Embryonic facial prominence (tissue), 1 donor: ENCODE data around the gene ITIH2.
"Not testable (repeated sequence)": the region's sequence is repeated elsewhere in the genome, so short reads cannot be mapped to it uniquely, and the experiment has no call there.

Source experiments
- DNase-seq: peaks from one replicate; pipeline ENCODE4 v3.0.0-alpha.2; 2016; ENCODE audit errors: extremely low spot score

The ITIH2 gene

DNA sequence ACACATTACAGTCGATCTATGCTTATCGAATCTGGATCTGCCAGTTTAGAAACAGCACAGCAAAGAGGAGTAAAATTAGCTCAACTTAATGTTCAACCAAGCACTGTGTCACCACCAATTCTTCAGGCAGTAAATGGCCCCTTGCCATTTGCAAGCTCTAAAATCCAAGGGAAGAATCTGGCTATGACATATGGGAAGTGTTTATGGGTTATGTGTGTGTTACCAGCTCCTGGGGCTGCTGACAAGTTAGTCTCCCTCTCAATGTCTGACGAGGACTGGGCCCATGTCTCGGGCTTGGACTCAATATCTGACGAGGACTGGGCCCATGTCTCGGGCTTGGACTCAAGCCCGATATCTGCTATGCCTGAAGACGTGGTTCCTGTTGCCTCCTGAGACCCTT lies 5.7 kb upstream of the ITIH2 start:
- no peak for DNase-seq

DNA sequence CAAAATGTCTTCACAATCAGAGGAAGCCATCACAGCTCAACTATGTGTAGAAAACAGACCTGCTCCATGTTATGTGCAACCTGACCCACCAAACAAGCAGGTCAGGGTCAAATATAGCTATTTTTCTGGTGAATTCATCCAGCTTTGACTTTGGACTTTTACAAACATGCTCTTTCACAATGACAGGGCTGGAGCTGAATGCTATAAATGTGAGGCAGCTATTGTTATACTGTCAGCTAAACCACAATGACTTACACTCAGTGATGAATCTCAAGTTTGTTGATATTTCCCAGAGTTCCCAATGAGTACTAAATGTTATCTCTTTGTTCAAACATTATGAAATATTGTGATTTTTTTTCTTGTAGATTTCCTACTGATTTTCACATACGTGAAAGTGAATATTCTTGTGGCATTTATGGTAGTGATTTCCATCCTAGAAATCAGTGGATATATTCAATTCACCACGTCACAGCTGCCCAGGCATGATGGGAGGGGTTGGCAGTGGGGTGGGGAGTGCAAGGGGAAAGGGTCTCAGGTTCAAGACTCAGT lies 2.5 kb upstream of the ITIH2 start:
- DNase-seq, result no peak

DNA sequence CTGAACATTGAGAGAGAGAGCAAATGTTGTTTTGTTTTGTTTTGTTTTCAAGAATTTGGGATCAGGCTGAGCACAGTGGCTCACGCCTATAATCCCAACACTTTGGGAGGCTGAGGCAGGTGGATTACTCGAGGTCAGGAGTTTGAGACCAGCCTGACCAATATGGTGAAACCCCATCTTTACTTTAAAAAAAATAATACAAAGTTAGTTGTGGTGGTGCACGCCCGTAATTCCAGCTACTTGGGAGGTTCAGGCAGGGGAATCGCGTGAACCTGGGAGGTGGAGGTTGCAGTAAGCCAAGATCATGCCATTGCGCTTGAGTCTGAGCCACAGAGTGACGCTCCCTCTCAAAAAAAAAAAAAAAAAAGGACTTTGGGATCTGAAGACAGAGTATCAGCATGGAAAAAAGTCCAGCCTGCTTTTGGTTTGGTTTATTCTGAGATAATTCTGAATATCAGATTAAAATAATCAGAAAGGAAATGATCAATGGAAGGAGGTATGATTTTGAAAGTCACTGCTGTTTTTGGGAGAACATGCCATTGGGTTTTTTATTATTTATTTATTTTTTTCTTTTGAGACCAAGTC lies 1.9 kb upstream of the ITIH2 start:
- no peak for DNase-seq

DNA sequence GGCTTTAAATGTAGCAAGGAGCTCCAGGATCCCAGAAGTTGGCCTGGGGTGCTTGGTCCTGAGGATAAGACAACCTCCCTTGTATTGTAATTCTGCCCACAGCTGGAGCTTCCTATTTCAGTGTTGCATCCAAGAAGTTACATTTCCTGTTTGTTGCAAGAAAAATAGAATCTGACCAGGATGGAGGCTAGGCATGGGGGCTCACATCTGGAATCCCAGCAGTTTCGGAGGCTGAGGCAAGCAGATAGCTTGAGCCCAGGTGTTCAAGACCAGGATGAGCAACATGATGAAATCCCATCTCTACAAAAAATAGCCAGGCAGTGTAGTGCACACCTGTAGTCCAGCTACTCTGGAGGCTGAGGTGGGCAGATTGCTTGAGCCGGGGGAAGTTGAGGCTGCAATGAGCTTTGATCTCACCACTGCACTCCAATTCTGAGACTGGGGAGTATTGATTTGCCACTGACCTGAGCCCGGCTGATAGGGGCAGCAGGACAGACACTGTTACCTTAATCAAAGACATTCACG lies 766 bp upstream of the ITIH2 start:
- no peak for DNase-seq

DNA sequence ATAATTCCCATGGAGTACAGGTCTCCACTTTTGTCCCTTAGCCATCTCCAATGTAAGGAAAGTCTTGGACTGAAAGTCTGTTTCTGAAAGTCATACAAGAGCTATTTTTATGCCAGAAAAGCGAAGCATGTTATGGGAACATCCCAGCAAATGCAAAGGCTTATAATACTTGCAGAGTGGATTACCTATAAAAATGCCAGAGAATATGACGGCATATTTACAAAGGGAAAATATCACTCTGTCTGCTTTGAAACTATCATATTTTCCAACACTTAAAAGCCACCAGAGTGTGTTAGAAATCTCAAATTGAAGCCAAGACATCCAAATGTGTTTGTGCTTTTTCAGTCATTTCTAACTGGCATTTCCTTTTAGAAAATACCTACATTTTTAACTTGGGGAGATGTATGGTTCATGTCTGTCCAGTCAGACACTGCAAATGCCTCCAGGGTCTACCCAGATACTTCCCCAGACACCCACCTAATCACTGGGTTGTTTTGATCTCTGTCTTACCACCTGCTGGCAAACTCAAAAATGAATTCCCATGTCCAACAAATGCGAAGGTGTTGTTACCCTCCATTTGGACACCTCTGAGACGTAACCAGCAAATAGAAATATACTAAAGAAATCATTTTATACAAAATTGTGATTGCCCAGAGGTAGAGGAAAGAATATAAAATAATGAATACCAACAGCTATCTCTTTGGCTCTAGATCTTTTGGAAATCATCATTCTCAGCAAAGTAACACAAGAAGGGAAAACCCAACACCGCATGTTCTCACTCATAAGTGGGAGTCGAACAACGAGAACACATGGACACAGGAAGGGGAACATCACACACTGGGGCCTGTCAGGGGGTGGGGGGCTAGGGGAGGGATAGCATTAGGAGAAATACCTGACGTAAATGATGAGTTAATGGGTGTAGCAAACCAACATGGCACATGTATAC lies 1.2 kb downstream of the ITIH2 start:
- DNase-seq, result no peak

DNA sequence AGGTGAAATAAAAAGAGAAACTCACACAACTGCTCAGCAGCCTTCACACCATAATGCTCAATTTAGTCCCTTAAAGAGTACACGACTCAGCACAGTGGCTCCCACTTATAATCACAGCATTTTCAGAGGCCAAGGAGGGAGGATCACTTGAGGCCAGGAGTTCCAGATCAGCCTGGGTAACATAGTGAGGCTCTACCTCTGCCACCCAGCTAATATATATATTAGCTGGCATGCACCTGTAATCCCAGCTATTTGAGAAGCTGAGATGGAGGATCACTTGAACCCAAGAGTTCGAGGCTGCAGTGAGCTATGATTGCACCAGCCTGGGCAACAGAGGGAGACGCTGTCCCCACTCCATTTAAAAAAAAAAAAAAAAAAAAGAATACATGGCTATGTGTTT lies 2.2 kb downstream of the ITIH2 start:
- DNase-seq, result no peak

DNA sequence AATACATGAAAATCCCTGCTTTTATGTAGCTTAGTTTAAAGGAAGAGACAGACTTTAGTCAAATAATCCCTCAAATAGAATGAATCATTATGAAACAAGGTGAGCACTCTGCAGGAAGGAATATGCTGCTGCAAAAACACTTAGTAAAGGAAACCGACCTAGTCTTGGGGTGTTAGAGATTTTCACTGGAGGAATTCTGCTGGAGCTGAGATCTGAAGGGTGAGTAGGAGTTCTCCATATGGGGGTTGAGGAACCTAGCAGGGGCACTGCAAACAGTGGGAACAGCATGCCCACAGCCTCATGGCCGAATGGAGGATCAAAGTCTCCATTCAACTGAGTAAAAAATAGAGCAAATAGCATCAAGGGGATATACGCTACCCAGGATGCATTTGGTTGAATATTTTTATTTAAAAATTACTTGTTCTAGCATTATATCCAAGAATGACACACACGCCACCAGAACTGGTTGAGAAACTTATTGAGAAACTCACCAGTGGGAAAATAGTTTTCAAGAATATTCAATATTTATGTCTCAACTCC lies 3.5 kb downstream of the ITIH2 start:
- DNase-seq, result no peak

DNA sequence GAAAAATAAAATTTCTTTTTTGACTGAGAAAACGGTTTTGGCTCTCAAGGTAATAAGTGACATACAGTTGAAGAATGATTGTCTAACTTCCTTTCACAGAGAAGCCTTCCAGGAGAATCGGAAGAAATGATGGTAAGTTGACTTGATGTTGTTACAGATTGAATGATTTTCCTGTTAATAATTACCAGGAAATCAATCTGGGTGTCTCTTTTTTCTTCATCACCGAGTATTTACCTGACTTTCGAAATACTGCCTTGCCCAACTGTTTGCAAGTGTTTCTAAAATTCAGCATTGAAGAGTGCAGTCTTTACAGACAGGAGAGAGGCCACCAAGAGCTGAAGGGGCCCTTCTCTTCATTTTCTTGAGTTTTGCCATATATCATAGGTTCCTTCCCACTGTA lies 4.0 kb downstream of the ITIH2 start:
- DNase-seq, result no peak

DNA sequence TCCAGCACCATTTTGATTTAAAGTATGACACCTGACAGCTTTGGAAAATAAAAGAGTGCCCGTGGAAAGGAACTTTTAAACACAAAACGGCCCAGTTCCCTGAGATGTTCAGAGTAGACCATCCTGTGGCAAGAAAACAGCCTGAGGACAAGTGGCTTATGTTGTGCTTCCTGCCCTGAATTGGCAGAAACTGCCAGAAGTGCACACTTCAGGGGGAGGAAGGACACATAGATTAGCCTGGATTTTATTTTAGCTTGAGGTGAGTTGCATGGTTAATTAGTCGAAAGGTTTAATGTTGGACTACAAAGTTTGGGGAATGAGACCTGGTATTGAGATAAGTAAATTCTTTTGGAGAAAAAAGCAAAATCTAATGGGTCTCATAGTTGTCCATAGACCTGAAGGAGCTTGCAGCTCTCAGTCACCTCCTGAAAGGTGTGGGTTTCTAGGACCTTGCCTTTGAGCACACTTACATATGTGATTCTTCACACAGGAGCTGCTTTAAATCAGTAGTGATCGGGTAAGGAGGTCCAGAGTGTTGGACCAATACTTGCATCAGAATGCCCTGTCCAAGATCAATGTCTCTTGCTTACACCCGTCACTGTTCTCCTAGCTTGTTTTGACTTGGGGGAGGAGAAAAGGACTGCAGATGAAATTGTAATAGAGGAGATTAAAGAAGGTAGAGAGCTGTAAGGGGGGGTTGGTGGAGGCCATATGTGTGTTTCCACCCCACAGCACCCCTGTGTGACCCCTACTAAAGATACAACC lies 4.9 kb downstream of the ITIH2 start:
- no peak for DNase-seq

DNA sequence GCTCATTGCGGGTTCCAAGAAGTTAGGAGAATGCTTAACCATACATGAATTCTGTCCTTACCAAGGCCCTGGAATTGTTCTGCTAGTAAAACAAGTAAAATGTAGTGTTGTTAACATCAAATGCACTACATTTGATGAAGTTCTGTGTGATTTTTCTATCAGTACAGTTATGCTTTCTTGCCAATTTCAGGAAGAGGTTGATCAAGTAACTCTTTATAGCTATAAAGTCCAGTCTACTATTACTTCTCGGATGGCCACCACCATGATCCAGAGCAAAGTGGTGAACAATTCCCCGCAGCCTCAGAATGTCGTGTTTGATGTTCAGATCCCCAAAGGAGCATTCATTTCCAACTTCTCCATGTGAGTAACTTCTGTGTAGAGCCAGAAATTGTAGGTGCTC lies 5.7 kb downstream of the ITIH2 start:
- no peak for DNase-seq

DNA sequence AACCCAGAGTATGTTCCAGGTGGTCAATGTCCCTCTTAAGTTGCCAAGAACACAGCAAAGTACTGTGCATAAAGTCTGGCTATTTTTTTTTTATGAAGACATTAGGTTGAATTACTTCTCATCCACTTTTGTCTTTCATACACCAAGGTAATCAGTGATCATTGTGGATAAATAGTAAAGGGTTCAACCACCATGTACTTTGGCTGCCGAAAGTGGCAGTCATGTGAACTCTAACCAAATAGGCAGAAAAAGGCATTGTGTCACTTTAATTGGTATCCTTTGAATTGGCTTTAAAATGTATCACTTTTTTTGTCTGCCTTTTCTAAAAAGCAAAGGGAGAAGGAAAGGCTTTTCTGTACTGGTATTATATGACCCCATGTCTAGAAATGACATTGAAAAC lies 7.3 kb downstream of the ITIH2 start:
- no peak for DNase-seq

DNA sequence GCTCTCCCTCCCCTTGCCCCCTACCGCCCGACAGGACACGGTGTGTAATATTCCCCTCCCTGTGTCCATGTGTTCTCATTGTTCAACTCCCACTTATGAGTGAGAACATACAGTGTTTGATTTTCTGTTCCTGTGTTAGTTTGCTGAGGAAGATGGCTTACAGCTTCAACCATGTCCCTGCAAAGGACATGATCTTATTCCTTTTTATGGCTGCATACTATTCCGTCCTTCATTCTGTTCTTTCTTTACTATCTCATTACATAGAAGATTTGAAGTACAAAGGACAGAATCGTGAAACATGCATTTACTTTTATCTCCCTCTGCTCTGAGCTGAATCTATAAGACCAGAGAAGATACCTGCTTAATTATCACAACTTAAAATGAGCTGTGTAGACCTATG lies 8.0 kb downstream of the ITIH2 start:
- not testable (repeated sequence) for DNase-seq

DNA sequence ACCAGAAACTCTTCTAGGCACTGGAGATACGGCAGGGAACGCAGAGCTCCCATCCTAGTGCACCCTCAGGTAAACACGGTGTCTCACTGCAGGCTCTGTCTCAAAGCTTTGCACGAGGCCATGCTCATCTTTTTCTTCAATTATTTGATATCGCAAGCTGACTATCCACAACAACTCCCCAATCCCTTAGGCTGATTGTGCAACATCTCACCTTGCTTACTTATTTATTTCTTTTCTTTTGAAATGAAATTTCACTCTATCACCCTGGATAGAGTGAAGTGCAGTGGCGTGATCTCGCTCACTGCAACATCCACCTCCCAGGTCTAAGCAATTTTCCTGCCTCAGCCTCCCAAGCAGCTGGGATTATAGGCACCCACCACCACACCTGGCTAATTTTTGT lies 12.4 kb downstream of the ITIH2 start:
- DNase-seq, result no peak

DNA sequence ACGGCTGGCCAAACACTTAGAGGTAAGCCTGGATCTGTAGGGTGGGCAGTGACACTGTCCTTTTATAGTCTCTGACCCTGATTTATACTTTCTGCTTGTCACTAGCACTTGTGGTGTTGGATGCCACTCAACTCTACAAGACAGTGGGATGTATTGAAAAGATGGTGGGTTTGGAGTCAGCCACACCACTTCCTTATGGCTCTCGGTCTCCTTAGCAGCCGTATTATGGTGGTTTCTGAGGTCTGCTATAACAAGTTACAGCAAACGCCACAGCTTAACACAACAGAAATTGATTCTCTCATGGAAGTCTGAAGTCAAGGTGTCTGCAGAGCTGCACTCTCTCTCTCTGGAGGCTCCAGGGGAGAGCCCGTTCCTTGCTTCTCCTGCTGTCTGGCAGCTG lies 14.7 kb downstream of the ITIH2 start:
- no peak for DNase-seq

DNA sequence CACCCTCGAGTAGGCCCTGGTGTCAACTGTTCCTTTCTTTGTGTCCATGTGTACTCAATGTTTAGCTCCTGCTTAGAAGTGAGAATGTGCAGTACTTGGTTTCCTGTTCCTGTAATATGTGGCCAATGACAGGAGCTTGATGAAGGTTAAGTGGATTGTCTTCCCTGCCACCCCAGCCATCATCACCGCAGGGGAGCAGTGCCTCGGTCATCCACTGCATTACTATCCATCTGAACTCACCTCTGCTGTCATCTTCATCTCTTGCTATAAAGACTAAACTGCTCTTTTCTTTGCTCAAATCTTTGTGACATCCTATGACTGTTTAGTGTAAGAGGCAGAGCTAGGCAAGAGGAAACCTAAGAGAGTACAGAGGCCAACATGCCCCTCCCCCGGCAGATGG lies 15.6 kb downstream of the ITIH2 start:
- no peak for DNase-seq

DNA sequence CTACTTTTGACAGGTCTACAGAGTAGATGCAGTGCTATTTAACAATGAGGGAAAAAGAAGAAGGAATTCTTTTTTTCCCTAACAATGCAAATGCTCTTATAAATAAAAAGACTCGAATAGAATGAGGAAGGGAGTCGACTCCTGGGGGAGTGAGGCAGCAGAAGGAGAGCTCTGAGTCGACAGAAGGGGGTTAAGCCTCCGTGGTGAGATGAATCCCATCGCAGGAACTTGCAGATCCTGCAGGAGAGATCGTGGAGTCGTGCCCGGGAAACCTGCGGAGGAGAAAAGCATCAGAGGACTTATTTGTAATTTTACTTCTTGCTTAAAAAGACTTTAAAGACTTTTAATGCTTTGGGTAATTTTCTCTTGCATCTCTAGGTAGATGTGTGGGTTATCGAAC lies 17.4 kb downstream of the ITIH2 start:
- DNase-seq, result no peak

DNA sequence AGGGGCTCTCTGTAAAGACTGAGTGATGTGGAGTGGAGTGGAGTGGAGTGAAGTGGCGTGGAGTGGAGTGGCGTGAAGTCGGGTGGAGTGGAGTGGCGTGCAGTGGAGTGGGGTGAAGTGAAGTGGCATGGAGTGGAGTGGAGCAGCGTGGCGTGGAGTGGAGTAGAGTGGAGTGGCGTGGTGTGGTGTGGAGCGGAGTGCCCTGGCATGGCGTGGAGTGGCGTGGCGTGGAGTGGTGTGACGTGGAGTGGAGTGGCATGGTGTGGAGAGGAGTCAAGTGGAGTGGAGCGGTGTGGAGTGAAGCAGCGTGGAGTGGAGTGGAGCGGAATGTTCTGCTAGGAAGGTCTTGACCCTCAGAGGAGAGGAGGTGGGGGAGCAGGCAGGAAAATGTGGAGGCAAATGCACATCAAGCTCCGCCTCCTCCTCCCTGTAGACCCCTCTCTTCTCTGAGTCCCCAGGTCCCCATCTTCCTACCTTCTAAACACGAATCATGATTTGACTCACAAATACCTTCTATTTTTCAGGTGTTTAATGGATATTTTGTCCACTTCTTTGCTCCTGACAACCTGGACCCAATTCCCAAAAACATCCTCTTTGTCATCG lies 19.9 kb downstream of the ITIH2 start:
- DNase-seq, result no peak

DNA sequence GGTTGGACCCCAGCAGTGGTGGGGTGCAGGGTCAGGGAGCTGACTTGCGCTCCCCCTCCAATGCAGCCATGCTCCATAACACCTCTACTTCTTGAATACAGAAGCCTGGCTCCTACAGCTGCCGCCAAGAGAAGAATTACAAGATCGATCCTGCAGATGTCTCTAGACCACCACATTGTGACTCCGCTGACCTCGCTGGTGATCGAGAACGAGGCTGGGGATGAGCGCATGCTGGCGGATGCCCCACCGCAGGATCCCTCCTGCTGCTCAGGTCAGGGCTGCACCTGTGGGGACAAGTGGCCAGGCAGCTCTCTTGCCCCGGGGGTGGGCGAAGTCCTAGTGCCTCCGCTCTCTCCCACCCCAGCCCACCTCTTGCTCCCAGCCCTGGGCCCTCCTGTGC lies 31.7 kb downstream of the ITIH2 start:
- no peak for DNase-seq

DNA sequence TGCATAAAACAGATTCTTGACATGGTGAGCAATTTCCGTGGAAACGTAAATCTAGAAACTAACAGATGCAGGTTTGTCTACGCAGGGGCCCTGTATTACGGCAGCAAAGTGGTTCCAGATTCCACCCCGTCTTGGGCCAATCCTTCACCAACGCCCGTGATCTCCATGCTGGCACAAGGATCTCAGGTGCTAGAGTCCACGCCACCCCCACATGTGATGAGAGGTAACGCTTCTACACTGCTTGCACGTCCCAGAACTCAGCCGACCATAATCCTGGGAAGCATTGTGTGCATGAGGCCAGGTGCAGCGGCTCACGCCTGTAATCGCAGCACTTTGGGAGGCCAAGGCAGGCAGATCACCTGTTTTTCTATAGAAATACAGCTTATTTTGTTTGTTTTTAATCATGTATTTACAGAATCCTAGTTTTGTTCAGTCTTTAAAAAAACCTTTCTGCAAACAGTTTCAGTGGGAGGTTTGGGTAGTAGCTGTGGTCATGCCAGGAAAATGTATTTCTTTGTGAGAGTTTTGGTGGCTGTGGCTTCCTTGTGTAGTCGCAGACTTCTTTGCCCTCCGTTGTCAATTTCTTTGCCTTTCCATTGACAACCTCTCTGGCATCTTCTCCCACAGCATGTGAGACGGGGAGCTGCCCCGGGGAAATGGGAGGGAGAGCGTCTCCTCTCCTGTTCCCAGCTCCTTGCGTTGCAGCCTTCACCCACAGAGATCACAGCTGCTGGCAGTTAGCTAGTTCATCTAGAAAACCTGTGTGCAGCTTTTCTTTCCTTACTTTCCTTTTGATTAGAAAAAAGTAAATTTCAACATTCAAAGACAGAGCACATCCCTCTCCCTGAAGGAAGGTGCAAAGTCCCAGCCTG lies 35.7 kb downstream of the ITIH2 start:
- no peak for DNase-seq

DNA sequence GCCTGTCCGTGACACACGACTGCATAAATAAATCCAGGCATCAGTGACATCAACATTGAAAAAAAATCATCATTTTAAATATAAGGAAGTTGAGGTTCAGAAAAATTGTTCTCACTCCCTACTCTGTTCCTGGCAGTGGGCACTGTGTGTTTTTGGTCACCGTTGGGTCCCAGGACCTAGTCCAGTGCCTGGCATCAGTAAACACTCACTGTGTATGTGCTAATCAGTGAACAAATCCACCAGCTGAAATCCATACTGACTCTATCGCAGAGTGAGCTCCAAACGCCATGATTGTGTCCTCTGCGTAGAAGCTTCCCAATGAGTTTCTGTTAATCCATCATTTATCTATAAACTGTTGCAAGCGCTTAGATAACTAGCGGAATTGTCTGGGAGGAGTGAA lies 41.2 kb downstream of the ITIH2 start:
- DNase-seq, result no peak

DNA sequence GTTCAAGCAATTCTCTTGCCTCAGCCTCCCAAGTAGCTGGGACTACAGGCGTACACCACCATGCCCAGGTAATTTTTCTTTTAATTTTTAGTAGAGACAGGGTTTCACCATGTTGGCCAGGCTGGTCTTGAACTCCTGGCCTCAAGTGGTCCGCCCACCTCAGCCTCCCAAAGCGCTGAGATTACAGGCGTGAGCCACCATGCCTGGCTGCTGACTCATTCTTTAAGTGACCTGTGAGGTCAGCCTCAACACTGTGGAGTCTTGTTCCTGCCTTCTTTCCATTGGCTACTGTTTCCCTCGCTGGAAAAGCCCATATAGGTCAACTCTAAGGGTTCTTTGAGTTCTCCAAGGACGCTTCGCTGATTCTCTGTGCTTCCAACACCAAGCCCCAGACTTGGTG lies 45.5 kb downstream of the ITIH2 start:
- not testable (repeated sequence) for DNase-seq
